Left ventricle myocardium inferior (tissue), 1 donor: Measurements from ENCODE around the gene OS9. TPM values are rescaled to one million over a fixed set of nuclear protein-coding genes. Genes with fewer than 3 reads are reported as not detected.
A peak's percentile ranks its signal among the peaks of the same experiment; 100 is the strongest.

ENCODE experiments used
- DNase-seq: peaks from one replicate; pipeline ENCODE4 v3.0.0-alpha.2; 2020
- H3K27ac ChIP-seq: fragments of 200-600 bp; replicated peaks from 2 replicates; pipeline ENCODE4 v1.8.0; 2021
- H3K27me3 ChIP-seq: fragments of 200-600 bp; 2 replicates; pipeline ENCODE4 v1.8.0; 2021; ENCODE audit warnings: low read depth
- H3K36me3 ChIP-seq: fragments of 200-600 bp; 2 replicates; pipeline ENCODE4 v1.8.0; 2021
- H3K4me1 ChIP-seq: fragments of 200-600 bp; 2 replicates; pipeline ENCODE4 v1.8.0; 2021
- H3K4me3 ChIP-seq: fragments of 200-600 bp; 2 replicates; pipeline ENCODE4 v1.8.0; 2021; ENCODE audit warnings: mild to moderate bottlenecking, moderate library complexity
- H3K9me3 ChIP-seq: fragments of 200-600 bp; replicated peaks from 2 replicates; pipeline ENCODE4 v1.8.0; 2021
- CTCF ChIP-seq: fragments of 200-600 bp; IDR thresholded peaks from 2 replicates; pipeline ENCODE4 v1.8.0; 2021; ENCODE audit warnings: antibody characterized with exemption, mild to moderate bottlenecking, borderline replicate concordance
- intact Hi-C: fragments of 100-400 bp; cut with micrococcal nuclease; formaldehyde crosslinking; loops from one replicate; pipeline ENCODE4 v1.11.0; 2022
- total RNA-seq: library from RNA; stranded (reverse); fragmentation: NEBNext Ultra II Directional; extraction: Animal tissue kit (Norgen Biotek cat#: 25700); gene quantifications from one replicate; pipeline ENCODE4 v1.2.1, GENCODE V29; 2021
- donor health status: DM: no; HTN: yes; CAD: no; lungs with severe emphysema.

The OS9 gene
- total RNA-seq, 1 donor from 2014 or later = 112 TPM

GRCh38 chr12:57741844-57742738 lies 48.2 kb downstream of the OS9 start:
- intact Hi-C loops = no loop called here
- H3K27ac ChIP-seq = peak overlapping the region; percentile 75
- H3K9me3 ChIP-seq = no peaks in the 10 kb centered on the region
- H3K36me3 ChIP-seq = peaks cover 8% of the 10 kb centered on the region
- no peak for DNase-seq
- peak overlapping the region; percentile 68 for H3K4me3 ChIP-seq
- H3K4me1 ChIP-seq = peaks cover 49% of the 10 kb centered on the region
- no peak for TF ChIP-seq CTCF
- H3K27me3 ChIP-seq = peaks cover 55% of the 10 kb centered on the region

GRCh38 chr12:57743769-57744168 lies 49.8 kb downstream of the OS9 start:
- Histone ChIP-seq H3K27me3 (peaks cover 39% of the 10 kb centered on the region), H3K9me3 (no peaks in the 10 kb centered on the region), H3K4me3 (peak overlapping the region; percentile 93), H3K27ac (peak overlapping the region; percentile 98), H3K36me3 (peaks cover 25% of the 10 kb centered on the region), H3K4me1 (peaks cover 33% of the 10 kb centered on the region)
- no peak for TF ChIP-seq CTCF
- intact Hi-C loops = no loop called here
- no peak for DNase-seq

GRCh38 chr12:57744194-57744776 lies 50.4 kb downstream of the OS9 start:
- Histone ChIP-seq H3K9me3 (no peaks in the 10 kb centered on the region), H3K36me3 (peaks cover 30% of the 10 kb centered on the region), H3K4me1 (peaks cover 29% of the 10 kb centered on the region), H3K4me3 (peak overlapping the region; percentile 93), H3K27ac (peak overlapping the region; percentile 98), H3K27me3 (peaks cover 33% of the 10 kb centered on the region)
- TF ChIP-seq CTCF = no peak
- intact Hi-C loops = no loop called here
- peak; percentile 72 for DNase-seq

- Histone ChIP-seq H3K27ac (peak within 1 kb of the TSS; percentile 98), H3K9me3 (no peaks in the 10 kb centered on the region), H3K4me1 (peaks cover 26% of the 10 kb centered on the region), H3K4me3 (peak within 1 kb of the TSS; percentile 93), H3K27me3 (peaks cover 27% of the 10 kb centered on the region), H3K36me3 (peaks cover 37% of the 10 kb centered on the region)
- DNase-seq = peak; percentile 98
- intact Hi-C loops = no loop called here
- no peak for TF ChIP-seq CTCF
Measured at GRCh38 chr12:57744777-57745484, 51.0 kb downstream of the OS9 start, which contains the start of gene TSPAN31. Gene TSPAN31, plus strand, starts transcription at chr12:57745039. Its CDS starts 116 bp downstream, at chr12:57745155.

GRCh38 chr12:57745485-57745881 lies 51.6 kb downstream of the OS9 start:
- no peak for TF ChIP-seq CTCF
- Histone ChIP-seq H3K27me3 (peaks cover 21% of the 10 kb centered on the region), H3K27ac (peak overlapping the region; percentile 98), H3K4me1 (peaks cover 24% of the 10 kb centered on the region), H3K9me3 (no peaks in the 10 kb centered on the region), H3K36me3 (peaks cover 42% of the 10 kb centered on the region), H3K4me3 (peak overlapping the region; percentile 93)
- no peak for DNase-seq
- intact Hi-C loops = no loop called here
